Subcutaneous adipose tissue (tissue), 4 donors: Measurements from ENCODE around the gene THAP5. TPM values are rescaled to one million over a fixed set of nuclear protein-coding genes. Genes with fewer than 3 reads are reported as not detected.

Experiments
- CTCF ChIP-seq: fragments of 450-650 bp; IDR thresholded peaks from one replicate; pipeline ENCODE4 v1.5.1; 2016; ENCODE audit warnings: low read depth, mild to moderate bottlenecking, control low read depth, antibody characterized with exemption, moderate library complexity
- total RNA-seq, 4 donors: library from RNA; depleted of rRNA; stranded (reverse); fragments of >200 nt; gene quantifications; one replicate each; pipeline ENCODE4 v1.1.0, GENCODE V29; 2016

Gene THAP5
- total RNA-seq, 4 donors from 2014 or later: 17.3 to 29.3 (median 21.3) TPM

GRCh38 chr7:108592646-108593201 is 23.2 kb upstream of the THAP5 start:
- no peak for TF ChIP-seq CTCF

GRCh38 chr7:108590606-108591005 is 21.1 kb upstream of the THAP5 start:
- no peak for TF ChIP-seq CTCF

DNA sequence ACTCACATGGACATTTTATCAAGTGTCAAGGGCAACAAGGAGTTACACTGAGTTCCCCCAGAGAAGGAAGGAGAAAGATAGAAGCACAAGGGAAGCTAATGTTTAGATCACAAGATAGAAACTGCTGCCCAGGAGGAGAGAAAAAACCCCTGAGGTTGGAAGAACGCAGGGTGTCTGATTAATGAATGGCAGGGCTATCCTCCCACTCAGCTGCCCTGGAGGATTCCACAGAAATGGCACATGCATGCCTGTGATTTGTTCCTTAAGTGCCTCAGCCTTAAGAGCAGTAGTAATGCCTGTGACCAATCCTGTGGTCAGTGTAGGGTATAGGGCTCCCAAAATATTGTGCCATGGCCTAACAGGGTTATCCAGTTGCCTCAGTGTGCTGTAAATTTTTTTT is 20.4 kb upstream of the THAP5 start:
- TF ChIP-seq CTCF: no peak

- TF ChIP-seq CTCF: no peak
Measured at GRCh38 chr7:108589199-108589598, 19.7 kb upstream of the THAP5 start.

- no peak for TF ChIP-seq CTCF
Measured at GRCh38 chr7:108586274-108586710, 16.8 kb upstream of the THAP5 start.

- TF ChIP-seq CTCF: no peak
Measured at GRCh38 chr7:108585843-108586242, 16.3 kb upstream of the THAP5 start.

DNA sequence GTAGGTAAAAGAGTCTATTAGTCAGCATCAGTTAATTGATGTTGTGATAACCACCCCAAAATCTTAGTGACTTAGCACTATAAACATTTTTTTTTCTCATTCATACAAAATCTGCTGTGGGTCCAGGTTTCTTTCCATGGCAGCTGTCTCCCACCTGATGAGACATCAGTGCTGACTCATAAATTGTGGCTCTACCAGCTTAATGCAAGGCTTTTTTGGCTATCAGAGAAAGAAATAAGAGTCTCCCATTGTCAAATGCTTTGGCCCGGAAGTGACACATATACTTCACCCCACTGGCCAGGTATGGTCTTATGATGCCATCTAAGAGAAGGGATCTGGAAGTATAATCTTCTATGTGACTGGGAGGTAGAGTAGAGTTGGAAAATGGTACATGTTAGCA is 14.7 kb upstream of the THAP5 start:
- TF ChIP-seq CTCF: no peak
